ENCODE measurements around the gene WDR18. TPM values are rescaled to one million over a fixed set of nuclear protein-coding genes. Genes with fewer than 3 reads are reported as not detected.

The WDR18 gene
- total RNA-seq, 4 donors from 2014 or later, result 25.0 to 52.6 (median 42.2) TPM

DNA sequence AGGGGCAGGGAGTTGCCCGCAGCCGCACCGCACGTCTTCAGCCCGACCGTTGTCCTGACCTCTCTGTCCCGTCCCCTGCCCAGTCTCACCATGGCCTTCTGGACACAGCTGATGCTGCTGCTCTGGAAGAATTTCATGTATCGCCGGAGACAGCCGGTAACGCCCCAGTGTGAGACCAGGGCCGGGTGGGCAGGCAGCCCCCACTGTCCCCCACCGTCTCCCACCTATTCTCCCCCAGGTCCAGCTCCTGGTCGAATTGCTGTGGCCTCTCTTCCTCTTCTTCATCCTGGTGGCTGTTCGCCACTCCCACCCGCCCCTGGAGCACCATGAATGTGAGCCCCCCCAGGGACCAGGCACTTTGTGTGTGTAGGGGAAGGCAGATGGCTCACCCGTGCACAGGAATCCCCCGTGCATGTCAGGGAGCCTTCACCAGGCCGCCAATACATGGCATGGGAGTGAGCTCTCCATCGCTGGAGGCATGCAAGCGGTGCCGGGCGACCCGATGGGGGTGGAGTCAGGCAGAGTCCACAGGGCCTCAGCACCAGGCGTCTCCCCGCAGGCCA lies 57.2 kb downstream of the WDR18 start:
- DNase-seq (ENCODE audit: low spot score in 2 of 2), result no peak
- no peak for TF ChIP-seq POLR2A (IDR thresholded peaks at IDR 0.05)
- TF ChIP-seq, protein P1, sequence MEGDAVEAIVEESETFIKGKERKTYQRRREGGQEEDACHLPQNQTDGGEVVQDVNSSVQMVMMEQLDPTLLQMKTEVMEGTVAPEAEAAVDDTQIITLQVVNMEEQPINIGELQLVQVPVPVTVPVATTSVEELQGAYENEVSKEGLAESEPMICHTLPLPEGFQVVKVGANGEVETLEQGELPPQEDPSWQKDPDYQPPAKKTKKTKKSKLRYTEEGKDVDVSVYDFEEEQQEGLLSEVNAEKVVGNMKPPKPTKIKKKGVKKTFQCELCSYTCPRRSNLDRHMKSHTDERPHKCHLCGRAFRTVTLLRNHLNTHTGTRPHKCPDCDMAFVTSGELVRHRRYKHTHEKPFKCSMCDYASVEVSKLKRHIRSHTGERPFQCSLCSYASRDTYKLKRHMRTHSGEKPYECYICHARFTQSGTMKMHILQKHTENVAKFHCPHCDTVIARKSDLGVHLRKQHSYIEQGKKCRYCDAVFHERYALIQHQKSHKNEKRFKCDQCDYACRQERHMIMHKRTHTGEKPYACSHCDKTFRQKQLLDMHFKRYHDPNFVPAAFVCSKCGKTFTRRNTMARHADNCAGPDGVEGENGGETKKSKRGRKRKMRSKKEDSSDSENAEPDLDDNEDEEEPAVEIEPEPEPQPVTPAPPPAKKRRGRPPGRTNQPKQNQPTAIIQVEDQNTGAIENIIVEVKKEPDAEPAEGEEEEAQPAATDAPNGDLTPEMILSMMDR (IDR thresholded peaks at IDR 0.05), result no peak
- TF ChIP-seq EP300 (IDR thresholded peaks at IDR 0.05), result no peak
- no peak for TF ChIP-seq POLR2AphosphoS5 (IDR thresholded peaks at IDR 0.05)
- Histone ChIP-seq H3K4me3 (peak overlapping the region; percentile 54), H3K9me3 (no peaks in the 10 kb centered on the region), H3K27me3 (no peaks in the 10 kb centered on the region), H3K27ac (peak overlapping the region; percentile 69), H3K36me3 (peaks cover 13% of the 10 kb centered on the region), H3K4me1 (peaks cover 60% of the 10 kb centered on the region)
- 8% methylated on average over 11 of the region's 26 CpGs for WGBS

DNA sequence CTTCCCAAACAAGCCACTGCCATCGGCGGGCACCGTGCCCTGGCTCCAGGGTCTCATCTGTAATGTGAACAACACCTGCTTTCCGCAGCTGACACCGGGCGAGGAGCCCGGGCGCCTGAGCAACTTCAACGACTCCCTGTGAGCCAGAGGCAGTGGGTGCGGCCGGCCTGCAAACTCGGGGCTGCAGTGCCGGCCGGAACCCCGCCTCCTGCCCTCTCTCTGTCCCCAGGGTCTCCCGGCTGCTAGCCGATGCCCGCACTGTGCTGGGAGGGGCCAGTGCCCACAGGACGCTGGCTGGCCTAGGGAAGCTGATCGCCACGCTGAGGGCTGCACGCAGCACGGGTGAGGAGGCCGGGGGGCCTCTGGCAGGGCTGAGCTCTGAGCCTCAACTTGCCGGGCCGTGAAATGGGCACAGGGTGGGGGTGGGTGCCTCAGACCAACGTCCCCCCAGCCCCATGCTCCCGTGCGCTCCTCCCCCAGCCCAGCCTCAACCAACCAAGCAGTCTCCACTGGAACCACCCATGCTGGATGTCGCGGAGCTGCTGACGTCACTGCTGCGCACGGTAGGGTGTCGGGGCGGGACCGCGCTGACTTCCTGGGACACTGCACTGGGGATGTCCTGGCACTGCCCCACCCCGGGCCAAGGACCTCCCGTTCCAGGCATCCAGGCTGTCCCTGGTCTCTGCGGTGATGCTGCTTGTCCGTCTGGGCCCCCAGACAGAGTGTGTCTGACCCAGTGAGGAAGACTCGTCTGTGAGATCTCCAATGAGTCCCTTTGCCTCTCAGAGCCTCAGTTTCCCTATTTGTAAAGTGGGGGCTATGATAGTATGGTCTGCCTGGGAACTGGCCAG lies 57.9 kb downstream of the WDR18 start:
- no CpG with 5 or more reads among the region's 43 CpGs for WGBS
- Histone ChIP-seq H3K4me3 (peak overlapping the region; percentile 54), H3K4me1 (peaks cover 60% of the 10 kb centered on the region), H3K9me3 (no peaks in the 10 kb centered on the region), H3K27me3 (no peaks in the 10 kb centered on the region), H3K27ac (peak overlapping the region; percentile 69), H3K36me3 (peaks cover 14% of the 10 kb centered on the region)
- peak in 1 of 2 donors; percentile 87 for DNase-seq (ENCODE audit: low spot score in 2 of 2)
- TF ChIP-seq POLR2A (IDR thresholded peaks at IDR 0.05), result no peak
- TF ChIP-seq, protein P1 (IDR thresholded peaks at IDR 0.05), result no peak
- no peak for TF ChIP-seq POLR2AphosphoS5 (IDR thresholded peaks at IDR 0.05)
- TF ChIP-seq EP300 (IDR thresholded peaks at IDR 0.05), result no peak

DNA sequence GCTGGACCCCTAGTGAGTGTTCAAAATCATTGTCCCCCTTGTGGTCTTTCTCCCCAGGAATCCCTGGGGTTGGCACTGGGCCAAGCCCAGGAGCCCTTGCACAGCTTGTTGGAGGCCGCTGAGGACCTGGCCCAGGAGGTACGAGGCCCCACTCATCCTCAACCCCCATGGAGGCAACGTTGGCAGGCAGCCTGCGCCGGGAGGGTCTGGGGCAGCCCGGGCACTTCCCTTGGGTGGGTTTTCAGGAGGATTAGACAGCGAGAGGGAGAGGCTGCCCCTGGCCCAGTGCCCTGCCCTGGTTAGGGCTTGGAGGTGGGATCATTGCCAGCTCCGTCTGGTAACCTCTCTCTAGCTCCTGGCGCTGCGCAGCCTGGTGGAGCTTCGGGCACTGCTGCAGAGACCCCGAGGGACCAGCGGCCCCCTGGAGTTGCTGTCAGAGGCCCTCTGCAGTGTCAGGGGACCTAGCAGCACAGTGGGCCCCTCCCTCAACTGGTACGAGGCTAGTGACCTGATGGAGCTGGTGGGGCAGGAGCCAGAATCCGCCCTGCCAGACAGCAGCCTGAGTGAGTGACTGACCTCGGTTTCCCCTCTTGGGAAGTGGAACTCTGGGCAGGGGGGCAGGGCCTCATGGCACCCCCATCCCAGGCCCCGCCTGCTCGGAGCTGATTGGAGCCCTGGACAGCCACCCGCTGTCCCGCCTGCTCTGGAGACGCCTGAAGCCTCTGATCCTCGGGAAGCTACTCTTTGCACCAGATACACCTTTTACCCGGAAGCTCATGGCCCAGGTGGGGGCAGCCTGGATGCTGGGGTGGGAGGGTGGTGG lies 58.8 kb downstream of the WDR18 start:
- Histone ChIP-seq H3K4me1 (peaks cover 53% of the 10 kb centered on the region), H3K9me3 (no peaks in the 10 kb centered on the region), H3K4me3 (peak overlapping the region; percentile 54), H3K36me3 (peaks cover 10% of the 10 kb centered on the region), H3K27ac (peak overlapping the region; percentile 69), H3K27me3 (no peaks in the 10 kb centered on the region)
- peak in 1 of 2 donors; percentile 81 for DNase-seq (ENCODE audit: low spot score in 2 of 2)
- TF ChIP-seq POLR2AphosphoS5 (IDR thresholded peaks at IDR 0.05), result no peak
- TF ChIP-seq EP300 (IDR thresholded peaks at IDR 0.05), result no peak
- TF ChIP-seq, protein P1 (IDR thresholded peaks at IDR 0.05), result no peak
- no peak for TF ChIP-seq POLR2A (IDR thresholded peaks at IDR 0.05)
- WGBS, result 60% methylated on average over 4 of the region's 23 CpGs

Other genes starting within 250 kb of the WDR18 start
- gene MISP, start 233.2 kb upstream of the WDR18 start, total RNA-seq, result 1 to 10 TPM in 2 of 4 donors, under 1 TPM in 1, not detected in 1; 0.60 to 6.5 (median 2.0) TPM
- gene PTBP1, start 186.9 kb upstream of the WDR18 start, total RNA-seq, result 100 to 1,000 TPM; 152 to 227 (median 174) TPM
- gene PLPPR3, start 162.4 kb upstream of the WDR18 start, total RNA-seq, result not detected
- gene AZU1, start 156.5 kb upstream of the WDR18 start, total RNA-seq, result under 1 TPM in 1 of 4 donors, not detected in 3; 0.79 TPM
- gene PRTN3, start 143.3 kb upstream of the WDR18 start, total RNA-seq, result not detected
- gene ELANE, start 132.0 kb upstream of the WDR18 start, total RNA-seq, result under 1 TPM in 1 of 4 donors, not detected in 3; 0.79 TPM
- gene CFD, start 124.7 kb upstream of the WDR18 start, total RNA-seq, result 100 to 1,000 TPM; 195 to 332 (median 294) TPM
- gene MED16, start 91.2 kb upstream of the WDR18 start, total RNA-seq, result 10 to 100 TPM; 45.1 to 63.9 (median 57.0) TPM
- not detected for gene RNU6-9, start 90.9 kb upstream of the WDR18 start, total RNA-seq
- 10 to 100 TPM; 41.3 to 58.3 (median 51.2) TPM for gene R3HDM4, start 71.1 kb upstream of the WDR18 start, total RNA-seq
- gene KISS1R, start 67.0 kb upstream of the WDR18 start, total RNA-seq, result under 1 TPM in 1 of 4 donors, not detected in 3; 0.29 TPM
- 1 to 10 TPM; 4.7 to 7.5 (median 6.1) TPM for gene ARID3A, start 58.3 kb upstream of the WDR18 start, total RNA-seq
- gene GRIN3B, start 16.1 kb downstream of the WDR18 start, total RNA-seq, result 1 to 10 TPM in 1 of 4 donors, under 1 TPM in 1, not detected in 2; 0.13 to 1.1 TPM
- gene TMEM259, start 36.8 kb downstream of the WDR18 start, total RNA-seq, result 100 to 1,000 TPM; 165 to 349 (median 243) TPM
- not detected for gene RNU6-2, start 37.2 kb downstream of the WDR18 start, total RNA-seq
- 10 to 100 TPM; 44.0 to 75.1 (median 68.4) TPM for gene CNN2, start 42.3 kb downstream of the WDR18 start, total RNA-seq
- 10 to 100 TPM; 29.8 to 97.6 (median 47.5) TPM for gene ABCA7, start 55.8 kb downstream of the WDR18 start, total RNA-seq
- 10 to 100 TPM; 11.5 to 13.4 (median 12.6) TPM for gene ARHGAP45, start 82.8 kb downstream of the WDR18 start, total RNA-seq
- gene POLR2E, start 111.0 kb downstream of the WDR18 start, total RNA-seq, result 100 to 1,000 TPM in 3 of 4 donors, 10 to 100 TPM in 1; 84.1 to 142 (median 111) TPM
- gene GPX4, start 119.6 kb downstream of the WDR18 start, total RNA-seq, result 100 to 1,000 TPM; 267 to 359 (median 344) TPM
- gene SBNO2, start 189.9 kb downstream of the WDR18 start, total RNA-seq, result 10 to 100 TPM; 36.7 to 58.9 (median 45.5) TPM
- gene STK11, start 221.4 kb downstream of the WDR18 start, total RNA-seq, result 10 to 100 TPM; 62.5 to 76.9 (median 66.4) TPM